Right atrium auricular region (tissue), 2 donors: ENCODE results near the gene PKN2. TPM values are rescaled to one million over a fixed set of nuclear protein-coding genes. Genes with fewer than 3 reads are reported as not detected.

Experiments
- DNase-seq: peaks from one replicate; pipeline ENCODE4 v3.0.0-alpha.2; 2019; ENCODE audit warnings: low spot score
- H3K27ac ChIP-seq, 2 donors: fragments of 200-600 bp; sonication (generic); 1 replicate in 1 of 2; 2 replicates in 1 of 2; pipeline ENCODE4 v1.5.1; 2016 to 2019
- H3K27me3 ChIP-seq, 2 donors: fragments of 200-600 bp; sonication (generic); one replicate each; pipeline versions ENCODE4 v1.5.1 to v1.6.0; 2017 to 2019
- H3K36me3 ChIP-seq: fragments of 200-600 bp; sonication (generic); one replicate; pipeline ENCODE4 v1.5.1; 2016
- H3K4me1 ChIP-seq, 2 donors: fragments of 200-600 bp; sonication (generic); one replicate each; pipeline versions ENCODE4 v1.5.1 to v1.6.0; 2017 to 2019
- H3K4me3 ChIP-seq, 2 donors: fragments of 200-600 bp; sonication (generic); 1 replicate in 1 of 2; 2 replicates in 1 of 2; pipeline ENCODE4 v1.5.1; 2017 to 2019; ENCODE audit warnings: mild to moderate bottlenecking in 1 of 2, moderate library complexity in 1 of 2
- H3K9me3 ChIP-seq, 2 donors: fragments of 200-600 bp; sonication (generic); one replicate each; pipeline ENCODE4 v1.5.1; 2019
- total RNA-seq, 2 donors: library from RNA; depleted of rRNA; stranded (reverse); fragments of >200 nt; gene quantifications; one replicate each; pipeline ENCODE4 v1.1.0, GENCODE V29; 2016
- TF ChIP-seq, protein P1 (sequence below), 2 donors: fragments of 200-600 bp; sonication (generic); IDR thresholded peaks; one replicate each; pipeline ENCODE4 v1.5.1; 2019; ENCODE audit warnings: antibody characterized with exemption in 2 of 2

PKN2 gene
- total RNA-seq, 2 donors from 2014 or later = 21.7 to 24.9 TPM

DNA sequence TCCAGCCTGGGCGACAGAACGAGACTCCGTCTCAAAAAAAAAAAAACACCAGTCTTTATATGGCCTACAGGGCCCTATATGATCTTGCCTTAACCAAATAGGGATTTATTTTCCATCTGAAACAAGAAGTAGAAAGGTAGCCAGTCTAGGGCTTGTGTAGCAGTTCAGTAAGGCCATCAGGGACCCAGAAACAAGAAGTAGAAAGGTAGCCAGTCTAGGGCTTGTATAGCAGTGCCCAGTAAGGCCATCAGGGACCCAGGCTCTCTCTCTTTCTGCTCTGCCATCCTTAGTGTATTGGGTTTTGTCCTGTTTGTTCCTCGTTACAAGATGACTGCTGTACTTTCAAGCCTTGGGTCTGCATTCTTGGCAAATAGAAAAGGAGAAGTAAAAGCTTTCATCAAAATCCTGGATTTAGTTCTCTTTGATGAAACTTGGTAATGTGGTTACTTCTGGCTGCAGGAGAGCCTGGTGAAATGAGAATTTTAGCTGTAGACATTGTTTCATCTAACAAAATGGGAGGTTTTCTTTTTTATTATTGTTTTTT is 46.1 kb downstream of the PKN2 start:
- H3K4me3 ChIP-seq = no peak overlapping the region
- no peak overlapping the region for H3K27ac ChIP-seq
- peaks cover 0 to 7% of the 10 kb centered on the region in 2 donors for H3K9me3 ChIP-seq
- DNase-seq = no peak
- peaks cover 0 to 26% of the 10 kb centered on the region in 2 donors for H3K4me1 ChIP-seq
- no peaks in the 10 kb centered on the region for H3K27me3 ChIP-seq
- TF ChIP-seq, protein P1, sequence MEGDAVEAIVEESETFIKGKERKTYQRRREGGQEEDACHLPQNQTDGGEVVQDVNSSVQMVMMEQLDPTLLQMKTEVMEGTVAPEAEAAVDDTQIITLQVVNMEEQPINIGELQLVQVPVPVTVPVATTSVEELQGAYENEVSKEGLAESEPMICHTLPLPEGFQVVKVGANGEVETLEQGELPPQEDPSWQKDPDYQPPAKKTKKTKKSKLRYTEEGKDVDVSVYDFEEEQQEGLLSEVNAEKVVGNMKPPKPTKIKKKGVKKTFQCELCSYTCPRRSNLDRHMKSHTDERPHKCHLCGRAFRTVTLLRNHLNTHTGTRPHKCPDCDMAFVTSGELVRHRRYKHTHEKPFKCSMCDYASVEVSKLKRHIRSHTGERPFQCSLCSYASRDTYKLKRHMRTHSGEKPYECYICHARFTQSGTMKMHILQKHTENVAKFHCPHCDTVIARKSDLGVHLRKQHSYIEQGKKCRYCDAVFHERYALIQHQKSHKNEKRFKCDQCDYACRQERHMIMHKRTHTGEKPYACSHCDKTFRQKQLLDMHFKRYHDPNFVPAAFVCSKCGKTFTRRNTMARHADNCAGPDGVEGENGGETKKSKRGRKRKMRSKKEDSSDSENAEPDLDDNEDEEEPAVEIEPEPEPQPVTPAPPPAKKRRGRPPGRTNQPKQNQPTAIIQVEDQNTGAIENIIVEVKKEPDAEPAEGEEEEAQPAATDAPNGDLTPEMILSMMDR (IDR thresholded peaks at IDR 0.05) = no peak
- H3K36me3 ChIP-seq = no peaks in the 10 kb centered on the region

DNA sequence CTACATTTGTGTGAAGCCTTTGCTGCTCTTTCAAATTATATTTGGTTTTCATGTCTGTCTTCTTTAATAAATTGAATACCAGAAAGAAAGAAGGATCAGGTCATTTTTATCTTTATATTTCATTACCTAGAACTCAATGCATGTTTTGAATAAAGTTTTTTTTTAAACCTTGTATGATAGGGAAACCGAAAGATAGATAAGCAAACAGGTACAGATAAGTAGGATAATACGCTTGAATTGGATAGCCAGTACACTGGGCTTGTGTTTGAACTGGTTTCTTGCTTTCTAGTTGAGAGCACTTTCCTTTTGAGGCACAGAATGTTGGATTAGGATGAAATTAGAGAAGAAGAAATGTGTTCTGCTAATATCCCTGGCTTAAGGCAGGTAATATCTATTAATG is 46.9 kb downstream of the PKN2 start:
- no peak for DNase-seq
- peak overlapping the region; percentile 31 to 51 for H3K27ac ChIP-seq
- TF ChIP-seq, protein P1 (IDR thresholded peaks at IDR 0.05) = no peak
- H3K4me1 ChIP-seq = peaks cover 0 to 26% of the 10 kb centered on the region in 2 donors
- no peaks in the 10 kb centered on the region for H3K27me3 ChIP-seq
- H3K9me3 ChIP-seq = peaks cover 0 to 15% of the 10 kb centered on the region in 2 donors
- no peak overlapping the region for H3K4me3 ChIP-seq
- no peaks in the 10 kb centered on the region for H3K36me3 ChIP-seq

DNA sequence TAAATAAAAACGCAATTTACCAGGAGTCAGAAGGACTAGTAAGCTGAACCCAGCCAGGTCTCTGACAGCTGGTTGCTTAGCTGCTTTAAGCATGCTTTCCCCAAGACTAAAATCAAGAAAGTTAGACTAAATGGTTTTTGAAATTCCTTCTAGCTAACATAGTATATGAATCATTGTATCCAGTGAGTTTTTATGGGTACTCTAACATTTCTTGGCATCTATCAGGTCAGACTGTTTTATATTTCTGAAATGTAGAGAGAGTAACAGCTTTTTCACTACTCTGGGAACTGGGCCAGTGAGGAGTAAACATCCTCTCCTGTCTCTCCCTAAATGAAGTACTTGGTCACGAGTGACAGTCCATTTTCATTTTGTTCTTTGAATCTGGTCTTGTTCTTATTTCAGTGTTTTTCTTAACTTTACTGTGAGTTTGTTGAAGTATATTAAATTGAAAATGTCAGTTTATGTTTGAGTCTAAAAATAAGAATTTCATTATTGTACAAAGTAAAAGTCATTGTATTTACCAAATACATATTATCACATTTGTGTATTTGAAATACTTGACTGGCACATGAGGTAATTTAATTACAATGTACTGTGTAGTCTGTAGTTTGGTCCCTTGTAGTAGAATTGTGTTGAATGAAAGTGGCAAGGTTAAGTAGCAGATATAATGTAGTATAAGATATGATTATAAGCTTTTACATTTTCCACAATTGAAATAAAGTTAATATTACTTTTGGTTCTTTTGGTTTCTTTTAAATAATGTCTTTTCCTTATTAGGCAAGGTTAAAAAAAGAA is 47.6 kb downstream of the PKN2 start:
- TF ChIP-seq, protein P1 (IDR thresholded peaks at IDR 0.05) = no peak
- H3K9me3 ChIP-seq = peaks cover 0 to 20% of the 10 kb centered on the region in 2 donors
- no peaks in the 10 kb centered on the region for H3K36me3 ChIP-seq
- H3K4me3 ChIP-seq = no peak overlapping the region
- H3K4me1 ChIP-seq = peaks cover 0 to 26% of the 10 kb centered on the region in 2 donors
- H3K27ac ChIP-seq = peak overlapping the region; percentile 31 to 51
- DNase-seq = no peak
- H3K27me3 ChIP-seq = no peaks in the 10 kb centered on the region

DNA sequence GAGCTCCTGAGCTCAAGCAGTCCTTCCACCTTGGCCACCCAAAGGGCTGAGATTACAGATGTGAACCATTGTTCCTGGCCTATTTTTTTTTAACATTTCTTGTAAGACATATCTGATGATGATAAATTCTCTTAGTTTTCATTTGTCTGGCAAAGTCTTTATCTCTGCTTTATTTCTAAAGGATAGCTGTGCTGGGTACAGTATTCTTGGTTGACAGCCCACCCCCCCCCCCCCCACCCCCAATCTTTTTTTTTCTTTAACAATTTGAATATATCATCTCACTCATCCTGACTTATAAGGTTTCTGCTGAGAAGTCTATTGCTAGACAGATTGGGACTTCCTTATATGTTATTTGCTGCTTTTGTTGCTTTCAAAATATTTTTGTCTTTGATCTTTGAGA is 51.3 kb downstream of the PKN2 start:
- Histone ChIP-seq H3K27ac (no peak overlapping the region), H3K36me3 (no peaks in the 10 kb centered on the region), H3K27me3 (no peaks in the 10 kb centered on the region), H3K9me3 (peaks cover 0 to 20% of the 10 kb centered on the region in 2 donors), H3K4me1 (peaks cover 0 to 19% of the 10 kb centered on the region in 2 donors), H3K4me3 (no peak overlapping the region)
- no peak for DNase-seq
- TF ChIP-seq, protein P1 (IDR thresholded peaks at IDR 0.05) = no peak

DNA sequence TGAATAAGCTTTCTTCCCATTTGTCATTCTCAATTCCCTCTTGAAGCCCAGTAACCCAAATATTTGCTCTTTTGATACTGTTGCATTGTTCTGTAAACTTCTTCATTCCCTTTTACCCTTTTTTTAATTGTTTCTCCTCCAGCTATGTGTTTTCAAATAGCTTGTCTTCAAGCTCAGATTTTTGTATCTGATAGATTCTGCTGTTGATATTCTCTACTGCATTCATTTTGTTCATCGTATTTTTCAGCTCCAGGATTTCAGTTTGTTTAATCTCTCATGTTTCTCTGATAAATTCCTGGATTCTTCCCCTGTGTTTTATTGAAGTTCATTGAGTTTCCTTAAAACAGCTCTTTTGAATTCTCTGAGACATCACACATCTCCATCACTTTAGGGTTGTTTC is 51.8 kb downstream of the PKN2 start:
- Histone ChIP-seq H3K36me3 (no peaks in the 10 kb centered on the region), H3K9me3 (peaks cover 0 to 20% of the 10 kb centered on the region in 2 donors), H3K4me1 (peaks cover 0 to 13% of the 10 kb centered on the region in 2 donors), H3K27ac (no peak overlapping the region), H3K27me3 (no peaks in the 10 kb centered on the region), H3K4me3 (no peak overlapping the region)
- TF ChIP-seq, protein P1 (IDR thresholded peaks at IDR 0.05) = no peak
- no peak for DNase-seq
